Stimulated activated CD8-positive, alpha-beta memory T cell treated with anti-CD3 and anti-CD28 coated beads, Interleukin-12 subunit alpha, Interleukin-12 subunit beta, amount 100 ng/mL, for 24 hours (primary cell): ENCODE data around the gene AQP12B.

Experiments
- DNase-seq: peaks from one replicate; pipeline ENCODE4 v3.0.0-alpha.2; 2020; ENCODE audit errors: extremely low read depth

AQP12B gene

DNA sequence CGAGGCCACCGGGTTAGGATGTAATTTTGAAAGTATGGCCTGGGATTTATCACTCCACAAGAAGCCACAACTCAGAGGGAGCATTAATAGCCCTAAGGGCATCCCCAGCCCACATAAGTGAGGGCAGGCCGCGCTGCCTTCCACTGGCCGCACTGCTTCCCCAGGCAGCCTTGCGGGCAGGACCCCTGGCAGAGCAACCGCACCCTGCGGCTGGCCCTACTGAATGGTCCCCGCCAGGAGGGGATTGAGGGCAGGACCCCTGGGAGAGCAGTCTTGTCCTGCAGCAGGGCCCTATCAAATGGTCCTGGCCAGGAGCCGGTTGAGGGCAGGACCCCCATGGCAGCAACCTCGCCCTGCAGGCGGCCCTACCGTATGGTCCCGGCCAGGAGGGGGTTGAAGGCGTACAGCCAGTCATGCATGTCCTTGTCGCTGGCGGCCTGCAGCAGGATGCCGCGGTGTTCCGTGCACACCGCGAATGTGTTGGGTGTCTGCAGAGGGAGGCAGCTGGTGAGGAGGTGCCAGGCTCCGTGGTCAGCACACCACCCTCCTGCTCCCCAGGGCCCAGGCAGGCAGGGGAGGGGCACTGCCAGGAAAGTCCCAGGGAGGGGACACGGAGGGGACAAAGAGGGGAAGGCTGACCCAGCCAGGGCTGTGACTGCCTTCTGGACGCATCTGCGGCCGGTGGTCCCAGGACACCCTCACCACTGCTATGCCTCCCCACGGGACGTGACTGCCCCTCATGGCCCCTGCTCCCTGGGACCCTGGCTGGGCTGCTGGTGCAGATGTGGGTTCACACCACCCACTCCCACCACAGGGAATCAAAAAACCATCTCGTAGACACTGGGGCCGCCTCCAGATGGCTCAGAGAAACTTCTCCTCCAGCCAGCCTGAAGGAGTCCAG lies 35.2 kb upstream of the AQP12B start:
- DNase-seq: no peak

DNA sequence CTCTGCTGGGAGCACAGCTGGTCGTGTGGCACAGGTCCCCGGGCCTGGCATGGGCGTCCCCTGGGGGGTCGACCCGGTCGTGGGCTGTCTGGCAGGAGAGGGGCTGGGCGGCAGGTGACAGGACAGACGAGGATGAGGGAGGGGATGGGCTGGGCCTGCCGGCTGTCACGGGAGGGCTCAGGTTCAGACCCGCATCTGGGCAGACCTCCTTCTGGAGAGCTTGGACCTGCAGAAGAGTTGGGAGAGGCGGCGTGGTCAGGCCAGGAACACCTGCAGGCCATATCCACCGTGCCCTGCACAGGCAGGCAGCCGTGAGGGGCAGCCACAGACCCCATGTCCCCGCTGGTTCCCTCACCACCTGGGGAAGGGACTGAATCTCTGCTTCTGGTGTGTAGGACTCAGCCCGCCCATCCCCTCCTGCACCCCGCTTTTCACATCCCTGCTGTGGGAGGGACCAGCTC lies 34.5 kb upstream of the AQP12B start:
- no peak for DNase-seq

DNA sequence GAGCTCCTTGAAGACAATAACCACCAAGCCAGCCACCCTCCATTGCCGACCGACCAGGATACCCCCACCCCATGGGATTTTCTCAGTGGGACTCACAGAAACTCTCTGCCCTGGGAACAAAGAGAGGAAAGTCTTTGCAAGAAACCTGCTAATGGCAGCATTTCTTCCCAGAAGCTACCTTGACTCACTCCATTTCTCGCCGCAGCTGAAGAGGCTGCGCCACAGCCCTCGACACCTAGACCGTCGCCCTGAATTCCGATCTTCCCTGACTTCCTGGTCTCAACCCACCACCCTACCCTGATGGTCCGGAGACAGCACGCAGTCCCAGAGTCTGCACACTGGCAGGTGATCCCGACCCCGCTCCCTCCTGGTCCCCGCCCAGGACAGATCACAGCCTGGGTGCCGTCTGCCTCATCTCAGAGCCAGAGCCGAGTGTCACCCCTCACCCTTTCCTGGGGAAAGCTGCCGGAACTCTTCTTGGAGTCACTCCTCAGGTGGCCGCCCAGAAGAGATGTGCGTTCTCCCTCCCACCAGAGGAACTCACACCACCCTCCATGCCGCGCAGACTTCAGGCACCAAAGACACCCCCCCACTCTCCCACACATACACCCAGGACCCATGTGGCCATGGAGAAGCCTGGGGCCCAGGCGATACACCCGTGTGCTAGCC lies 33.6 kb upstream of the AQP12B start:
- DNase-seq: no peak

DNA sequence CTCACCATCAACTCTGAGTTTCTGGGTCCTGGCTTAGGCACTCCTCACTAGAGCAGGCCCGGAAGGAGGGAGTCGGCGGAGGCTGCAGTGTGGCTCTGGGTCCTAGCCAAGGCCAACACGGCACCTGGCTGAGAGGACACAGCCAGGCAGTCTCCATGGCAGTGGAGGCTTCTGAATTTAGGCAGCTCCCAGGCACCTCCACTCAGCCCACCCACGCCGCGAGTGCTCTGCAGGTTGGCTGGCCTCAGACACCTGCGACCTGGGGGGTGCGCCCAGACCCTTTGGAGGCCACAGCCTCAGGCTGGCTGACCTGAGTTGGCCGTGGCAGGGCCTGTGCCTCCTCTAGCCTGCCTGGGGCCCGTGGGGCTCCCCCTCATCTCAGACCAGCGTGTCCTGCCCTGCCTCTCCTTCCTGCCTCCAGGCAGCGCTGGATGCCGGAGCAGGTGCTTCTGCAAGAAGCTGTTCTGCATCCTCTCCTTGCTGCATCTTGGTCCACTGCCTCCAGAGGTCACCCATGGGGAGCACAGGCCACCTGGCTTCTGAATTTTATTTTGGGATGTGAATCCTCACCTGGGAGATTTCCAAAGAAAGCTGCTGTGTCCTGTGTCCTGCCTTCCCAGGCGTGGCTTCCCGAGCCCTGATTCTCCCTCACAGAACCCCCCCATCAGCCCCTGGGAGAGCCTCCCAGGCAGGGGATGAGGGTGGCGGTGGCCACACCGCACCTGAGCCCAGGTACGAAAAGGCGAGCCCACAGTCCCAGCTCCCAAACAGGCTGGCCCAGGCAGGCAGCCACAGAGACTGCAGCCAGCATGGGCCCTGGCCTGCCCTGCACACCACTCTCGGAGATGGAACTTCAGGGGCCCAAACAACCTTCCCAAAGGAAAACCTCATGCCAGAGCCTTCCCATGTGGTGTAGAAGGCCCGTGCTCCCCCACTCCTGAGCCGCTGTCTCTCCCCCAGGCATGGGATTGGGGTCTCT lies 32.4 kb upstream of the AQP12B start:
- no peak for DNase-seq

GRCh38 chr2:240713928-240714746 lies 31.5 kb upstream of the AQP12B start:
- DNase-seq: no peak

DNA sequence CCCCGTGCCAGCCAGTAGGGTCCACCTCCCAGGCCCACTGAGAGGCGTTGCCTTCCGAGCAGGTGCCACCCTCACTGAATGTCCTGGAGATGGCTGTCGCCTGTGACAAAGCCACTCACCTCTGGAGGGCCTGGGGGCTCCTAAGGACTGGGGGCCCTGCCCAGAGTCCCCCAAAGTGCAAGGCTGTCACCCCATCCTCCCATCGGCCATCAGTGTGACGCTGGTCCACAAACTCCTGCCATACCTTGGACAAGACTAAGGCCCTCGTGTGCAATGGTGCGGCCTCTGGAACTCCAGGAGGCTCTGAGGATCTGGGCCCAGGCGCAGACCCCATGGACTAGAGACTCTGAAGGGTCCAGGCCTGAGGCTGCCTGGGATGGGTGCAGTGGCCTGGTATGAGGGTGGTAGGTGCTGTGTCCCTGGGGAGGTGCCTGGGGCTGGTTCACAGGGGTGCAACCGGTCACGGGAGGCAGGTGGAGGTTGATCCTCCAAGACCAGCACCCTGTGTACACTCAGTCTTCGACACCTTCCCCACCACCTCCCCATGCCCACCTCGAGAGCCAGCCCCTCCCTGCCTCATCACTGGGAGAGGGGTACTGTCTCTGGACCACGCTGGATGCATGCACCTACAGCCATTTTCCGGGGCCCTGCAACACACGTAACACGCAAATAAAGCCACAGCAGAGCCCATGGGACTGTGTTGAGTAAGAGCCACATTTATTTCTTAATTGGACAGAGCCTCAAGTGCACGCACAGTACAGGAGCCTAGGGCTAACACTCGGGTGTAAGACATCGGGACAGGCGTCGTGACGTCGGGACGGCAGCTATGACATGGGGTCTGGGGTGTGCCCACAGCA lies 30.6 kb upstream of the AQP12B start:
- DNase-seq: no peak

DNA sequence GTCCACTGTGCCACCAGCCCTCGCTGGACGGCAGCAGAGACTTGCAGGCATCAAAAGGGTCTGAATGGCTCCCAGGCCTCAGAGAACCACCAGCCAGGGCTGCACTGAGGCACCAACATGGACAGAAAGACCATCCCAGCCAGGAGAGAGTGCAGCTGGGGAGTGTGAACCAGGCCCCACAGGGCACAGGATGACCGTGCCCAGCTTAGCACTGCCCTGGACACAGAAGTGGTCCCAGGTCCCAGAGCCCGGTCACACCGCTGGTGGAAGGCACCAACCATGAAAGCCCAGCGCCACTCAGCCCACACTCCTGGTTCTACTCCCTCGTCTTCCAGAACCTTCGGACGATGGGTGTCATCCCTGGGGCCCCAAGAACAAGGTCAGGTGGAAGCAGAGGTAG lies 29.4 kb upstream of the AQP12B start:
- no peak for DNase-seq

DNA sequence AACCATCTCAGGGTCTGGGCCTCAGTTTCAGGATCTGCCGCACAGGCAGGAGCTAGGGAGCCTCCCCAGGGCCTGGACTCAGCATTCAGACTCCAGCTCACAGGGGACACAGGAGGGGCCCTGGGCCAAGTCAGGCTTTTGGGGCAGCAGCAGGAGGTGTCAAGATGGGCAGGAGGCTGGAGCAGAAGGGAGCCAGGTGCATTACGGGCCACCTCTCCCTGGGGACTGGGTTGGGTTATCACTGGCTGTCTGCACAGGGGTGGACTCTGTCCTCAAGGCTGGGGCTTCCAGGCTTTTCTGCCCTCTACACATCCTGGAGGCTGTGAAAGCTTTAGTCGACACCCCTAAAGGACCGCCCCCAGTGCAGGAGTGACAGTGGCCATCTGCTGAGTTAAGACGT lies 29.0 kb upstream of the AQP12B start:
- no peak for DNase-seq

- no peak for DNase-seq
Observed at GRCh38 chr2:240711296-240711695, 28.6 kb upstream of the AQP12B start.

GRCh38 chr2:240708457-240708856 lies 25.8 kb upstream of the AQP12B start:
- DNase-seq: no peak

GRCh38 chr2:240707821-240708220 lies 25.1 kb upstream of the AQP12B start:
- DNase-seq: no peak

- no peak for DNase-seq
Observed at GRCh38 chr2:240707043-240707756, 24.5 kb upstream of the AQP12B start.

GRCh38 chr2:240705204-240705791 lies 22.6 kb upstream of the AQP12B start:
- DNase-seq: no peak

GRCh38 chr2:240704651-240705050 lies 22.0 kb upstream of the AQP12B start:
- DNase-seq: no peak

DNA sequence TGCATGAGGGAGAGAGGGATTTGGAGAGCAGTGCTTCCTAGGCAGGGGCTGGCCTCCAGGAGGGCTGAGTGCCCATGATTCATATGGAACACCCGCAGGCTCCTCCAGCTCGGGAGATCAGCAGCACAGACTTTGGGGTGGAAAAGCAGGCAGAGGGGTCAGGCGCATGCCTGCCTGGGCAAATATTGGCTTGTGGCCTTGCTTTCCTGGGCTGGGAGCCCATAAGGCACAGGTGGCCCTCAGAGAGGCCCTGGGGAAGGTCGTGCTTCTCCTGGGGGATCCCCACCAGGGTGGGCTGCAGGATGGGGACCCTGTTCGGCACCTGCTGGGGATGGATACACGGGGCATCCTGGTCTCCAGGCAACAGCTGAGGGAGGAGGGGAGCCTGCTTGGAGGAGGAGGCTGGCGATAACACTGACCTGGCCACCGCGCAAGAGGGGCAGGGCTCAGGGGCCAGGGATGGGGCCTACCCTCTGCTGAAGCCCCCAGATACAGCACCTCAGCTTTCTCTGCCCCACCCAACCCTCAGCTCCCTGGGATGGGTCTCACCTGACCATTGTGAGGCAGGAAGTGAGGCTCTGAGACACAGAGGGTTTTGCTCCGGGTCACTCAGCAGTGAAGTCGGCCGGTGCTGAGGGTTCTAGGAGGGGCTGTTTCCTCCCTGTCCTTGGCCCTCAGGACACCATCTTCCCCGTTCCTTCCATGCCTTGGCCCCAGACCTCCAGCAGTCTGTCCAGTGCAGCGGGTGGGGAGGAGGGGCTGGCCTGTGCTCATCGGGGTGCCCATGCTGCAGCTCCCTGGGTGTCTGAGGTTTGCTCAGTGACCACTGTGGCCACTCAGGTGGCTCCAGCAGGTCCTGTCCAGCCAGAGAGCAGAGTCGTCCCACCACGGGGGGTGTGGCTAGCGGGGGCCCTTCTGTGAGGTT lies 21.0 kb upstream of the AQP12B start:
- no peak for DNase-seq

DNA sequence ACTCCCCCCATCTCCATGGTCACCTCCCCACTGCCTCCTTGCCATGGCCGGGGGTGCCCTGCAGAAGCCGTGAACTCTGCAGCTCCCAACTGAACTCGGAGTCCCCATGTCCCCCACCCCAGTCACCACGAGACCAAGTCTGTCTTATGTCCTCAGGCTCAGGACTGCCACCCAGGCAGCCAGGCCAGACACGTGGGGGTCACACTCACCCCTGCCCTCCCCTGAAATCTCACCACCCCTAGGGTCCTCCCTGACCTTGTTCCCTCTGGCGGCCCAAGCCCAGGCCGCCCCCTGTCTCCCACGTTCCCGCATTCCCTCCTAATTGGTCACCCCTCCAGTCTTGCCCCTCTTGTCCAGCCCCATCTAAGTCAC lies 19.9 kb upstream of the AQP12B start:
- DNase-seq: no peak

DNA sequence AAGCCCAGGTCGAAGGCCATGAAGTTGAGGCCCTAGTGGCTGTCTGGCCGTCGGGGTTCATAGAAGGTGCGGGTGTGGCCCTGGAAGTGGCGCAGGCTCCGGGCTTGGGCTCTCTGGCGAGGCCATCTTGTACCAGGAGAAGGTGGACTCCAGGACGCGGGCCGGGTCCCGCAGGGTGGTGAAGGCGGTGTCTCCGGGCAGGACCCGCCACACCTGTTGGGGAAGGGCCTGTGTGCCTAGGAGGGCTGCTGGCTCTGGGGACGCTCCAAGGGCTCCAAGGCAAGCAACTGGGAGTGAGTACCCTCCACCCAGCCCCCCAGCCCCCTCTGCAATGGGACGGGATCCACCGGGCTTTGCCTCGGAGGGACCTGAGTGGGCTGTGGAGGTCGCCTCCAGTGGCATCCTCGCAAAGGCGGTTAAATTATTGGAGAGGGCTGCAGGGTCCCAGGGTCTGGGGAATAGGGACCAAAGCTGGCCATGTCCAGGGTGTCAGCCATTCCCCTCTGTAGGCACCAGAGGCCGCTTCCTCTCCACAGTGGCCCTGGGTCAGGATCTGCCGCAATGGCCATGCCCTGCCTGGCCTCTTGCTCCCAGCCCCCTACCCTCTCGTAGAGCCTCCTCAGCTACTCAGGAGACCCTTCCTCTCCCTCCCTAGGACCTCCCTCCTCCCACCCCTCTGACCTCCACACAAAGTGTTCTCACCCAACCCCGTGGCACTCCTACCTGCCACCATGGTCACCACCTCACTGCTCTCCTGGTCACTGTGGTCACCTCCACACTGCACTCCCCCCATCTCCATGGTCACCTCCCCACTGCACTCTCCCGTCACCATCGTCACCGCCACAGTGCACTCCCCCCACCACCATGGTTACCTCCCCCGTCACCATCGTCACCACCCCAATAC lies 19.3 kb upstream of the AQP12B start:
- DNase-seq: no peak
